Measurements from ENCODE around the gene PIK3C2G. TPM values are rescaled to one million over a fixed set of nuclear protein-coding genes. Genes with fewer than 3 reads are reported as not detected.

Gene PIK3C2G
- total RNA-seq, 1 experiment from 2014 or later, result not detected

DNA sequence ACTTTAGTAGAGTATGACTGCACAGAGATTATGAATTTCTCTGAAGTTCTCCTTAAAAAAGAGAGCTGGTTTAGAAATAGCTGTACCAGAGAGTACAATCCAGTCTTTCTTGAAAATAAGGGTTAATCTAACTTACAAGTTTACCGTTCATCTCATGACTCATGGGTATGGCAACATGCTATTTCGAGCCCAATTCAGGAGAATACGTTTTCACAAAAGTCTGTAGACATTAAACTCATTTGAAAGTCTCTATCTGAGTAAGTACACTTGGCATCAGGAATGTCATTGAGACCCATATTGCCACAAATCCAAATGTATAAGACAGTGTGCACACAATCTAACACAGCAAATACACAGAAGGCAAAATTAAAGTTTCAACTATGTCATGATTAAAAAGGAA, 160.5 kb downstream of the PIK3C2G start:
- no TSS peak for BruUV-seq (replicated peaks)
- ChIA-PET CTCF (no interaction called here), POLR2A (ENCODE audit: unreplicated experiment) (no interaction called here)
- H3K9ac ChIP-seq (ENCODE audit: low read length), result no peak overlapping the region
- DNase-seq (peak; percentile 21), ATAC-seq (no peak)
- intact Hi-C loops (cut with micrococcal nuclease), result no loop called here
- H3K9me2 ChIP-seq (replicated peaks; ENCODE audit: low read length), result no peaks in the 10 kb centered on the region
- no peaks in the 10 kb centered on the region for H3K9me3 ChIP-seq (ENCODE audit: low read length)
- peaks cover 10% of the 10 kb centered on the region for H3K4me1 ChIP-seq (ENCODE audit: insufficient read depth, low read length)
- no peaks in the 10 kb centered on the region for H3K79me2 ChIP-seq (ENCODE audit: low read length)
- 0 out of 2 replicates have a peak overlapping the region, but pooled peaks have one; percentile 15 for H2AFZ ChIP-seq (ENCODE audit: low read length)
- H3K27ac ChIP-seq (ENCODE audit: low read length), result no peak overlapping the region
- H3K27me3 ChIP-seq (ENCODE audit: low read length), result no peaks in the 10 kb centered on the region
- no peaks in the 10 kb centered on the region for H4K20me1 ChIP-seq (ENCODE audit: low read length)
- H3K4me2 ChIP-seq (ENCODE audit: low read length), result no peak overlapping the region
- H3F3A ChIP-seq (ENCODE audit: low read length, unreplicated experiment), result no peaks in the 10 kb centered on the region
- no peak for TF ChIP-seq EZH2phosphoT487 (IDR thresholded peaks at IDR 0.05; ENCODE audit: borderline replicate concordance, low read length)
- TF ChIP-seq CTCF (conservative IDR thresholded peaks at IDR 0.05; ENCODE audit: low read depth, low read length), result no peak
- no peak for TF ChIP-seq EZH2 (IDR thresholded peaks at IDR 0.05; ENCODE audit: low read length, unreplicated experiment)
- H3K4me3 ChIP-seq (ENCODE audit: low read length), result no peak overlapping the region
- no peaks in the 10 kb centered on the region for H3K36me3 ChIP-seq (ENCODE audit: low read depth, low read length)

DNA sequence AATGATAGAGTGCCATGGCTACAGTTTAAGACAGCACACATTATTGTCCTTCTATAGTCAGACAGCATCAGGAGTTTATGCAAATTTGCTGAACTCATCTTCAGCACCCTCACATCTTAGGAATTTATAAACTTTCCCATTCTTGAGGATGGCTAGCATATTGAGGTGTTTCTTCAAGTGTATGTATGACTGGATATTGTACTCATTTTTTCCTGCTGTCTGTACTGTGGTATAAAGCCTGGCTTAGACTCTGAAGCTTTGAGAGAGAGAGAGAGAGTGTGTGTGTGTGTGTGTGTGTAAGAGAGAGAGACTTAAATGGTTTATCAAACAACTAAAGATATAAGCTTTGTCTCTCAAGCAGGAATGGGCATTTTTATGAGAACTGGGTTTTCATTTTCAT, 161.6 kb downstream of the PIK3C2G start:
- no peak for ATAC-seq
- Histone ChIP-seq H2AFZ (ENCODE audit: low read length) (no peak overlapping the region), H3K36me3 (ENCODE audit: low read depth, low read length) (no peaks in the 10 kb centered on the region), H3K9ac (ENCODE audit: low read length) (no peak overlapping the region), H4K20me1 (ENCODE audit: low read length) (no peaks in the 10 kb centered on the region), H3K27ac (ENCODE audit: low read length) (no peak overlapping the region), H3K9me2 (replicated peaks; ENCODE audit: low read length) (no peaks in the 10 kb centered on the region), H3K4me1 (ENCODE audit: insufficient read depth, low read length) (peaks cover 10% of the 10 kb centered on the region), H3K27me3 (ENCODE audit: low read length) (no peaks in the 10 kb centered on the region), H3K4me2 (ENCODE audit: low read length) (no peak overlapping the region), H3F3A (ENCODE audit: low read length, unreplicated experiment) (no peaks in the 10 kb centered on the region), H3K79me2 (ENCODE audit: low read length) (no peaks in the 10 kb centered on the region), H3K9me3 (ENCODE audit: low read length) (no peaks in the 10 kb centered on the region), H3K4me3 (ENCODE audit: low read length) (no peak overlapping the region)
- TF ChIP-seq EZH2phosphoT487 (IDR thresholded peaks at IDR 0.05; ENCODE audit: borderline replicate concordance, low read length) (no peak), CTCF (conservative IDR thresholded peaks at IDR 0.05; ENCODE audit: low read depth, low read length) (no peak), EZH2 (IDR thresholded peaks at IDR 0.05; ENCODE audit: low read length, unreplicated experiment) (no peak)
- ChIA-PET CTCF (no interaction called here), POLR2A (ENCODE audit: unreplicated experiment) (no interaction called here)
- intact Hi-C loops (cut with micrococcal nuclease), result no loop called here
- BruUV-seq (replicated peaks), result no TSS peak
- no peak for DNase-seq

DNA sequence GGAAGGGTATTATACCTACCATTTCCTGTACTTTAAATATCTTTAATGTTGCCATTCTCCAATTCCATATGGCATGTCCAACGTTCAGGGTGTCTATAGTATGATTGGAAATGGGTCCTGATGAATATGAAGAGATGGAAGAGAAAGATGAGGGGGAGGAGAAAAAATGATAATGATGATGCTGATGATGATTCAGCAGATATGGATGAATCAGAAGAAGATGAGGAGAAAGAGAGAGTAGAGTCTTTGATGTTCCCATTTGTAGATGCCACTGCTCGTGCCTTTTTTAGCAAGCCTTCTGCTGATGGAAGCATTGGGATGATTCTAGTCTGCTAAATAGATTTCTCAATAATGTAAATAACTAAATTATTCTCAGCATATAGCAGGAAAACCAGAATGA, 163.5 kb downstream of the PIK3C2G start:
- DNase-seq (no peak), ATAC-seq (no peak)
- intact Hi-C loops (cut with micrococcal nuclease), result loop anchor here (5.0 kb wide), 1 partner anchor 178 kb away; no protein-coding TSS in a partner anchor
- Histone ChIP-seq H3K27ac (ENCODE audit: low read length) (no peak overlapping the region), H3K4me3 (ENCODE audit: low read length) (no peak overlapping the region), H3K9me3 (ENCODE audit: low read length) (no peaks in the 10 kb centered on the region), H3K4me2 (ENCODE audit: low read length) (no peak overlapping the region), H3K36me3 (ENCODE audit: low read depth, low read length) (no peaks in the 10 kb centered on the region), H3K79me2 (ENCODE audit: low read length) (no peaks in the 10 kb centered on the region), H3K4me1 (ENCODE audit: insufficient read depth, low read length) (peaks cover 17% of the 10 kb centered on the region), H3K27me3 (ENCODE audit: low read length) (no peaks in the 10 kb centered on the region), H3K9me2 (replicated peaks; ENCODE audit: low read length) (no peaks in the 10 kb centered on the region), H2AFZ (ENCODE audit: low read length) (no peak overlapping the region), H4K20me1 (ENCODE audit: low read length) (no peaks in the 10 kb centered on the region), H3F3A (ENCODE audit: low read length, unreplicated experiment) (no peaks in the 10 kb centered on the region), H3K9ac (ENCODE audit: low read length) (no peak overlapping the region)
- POLR2A ChIA-PET (ENCODE audit: unreplicated experiment), result no interaction called here
- CTCF ChIA-PET, result no interaction called here
- no TSS peak for BruUV-seq (replicated peaks)
- TF ChIP-seq EZH2phosphoT487 (IDR thresholded peaks at IDR 0.05; ENCODE audit: borderline replicate concordance, low read length) (no peak), EZH2 (IDR thresholded peaks at IDR 0.05; ENCODE audit: low read length, unreplicated experiment) (no peak)

Measured in PC-3 (cell line).